Hippocampal formation (tissue), 2 donors: ENCODE data around the gene SOCS3.

Experiments used
- DNase-seq, 2 donors: peaks; one replicate each; lab custom pipeline; 2025; lab: John Stamatoyannopoulos, UW

The SOCS3 gene

GRCh38 chr17:78359997-78360370 lies at the start of gene SOCS3:
TSS of gene SOCS3 (minus strand) at chr17:78360077. CDS start at chr17:78359095, 982 bp downstream.
- DNase-seq: peak; percentile 55 to 84

DNA sequence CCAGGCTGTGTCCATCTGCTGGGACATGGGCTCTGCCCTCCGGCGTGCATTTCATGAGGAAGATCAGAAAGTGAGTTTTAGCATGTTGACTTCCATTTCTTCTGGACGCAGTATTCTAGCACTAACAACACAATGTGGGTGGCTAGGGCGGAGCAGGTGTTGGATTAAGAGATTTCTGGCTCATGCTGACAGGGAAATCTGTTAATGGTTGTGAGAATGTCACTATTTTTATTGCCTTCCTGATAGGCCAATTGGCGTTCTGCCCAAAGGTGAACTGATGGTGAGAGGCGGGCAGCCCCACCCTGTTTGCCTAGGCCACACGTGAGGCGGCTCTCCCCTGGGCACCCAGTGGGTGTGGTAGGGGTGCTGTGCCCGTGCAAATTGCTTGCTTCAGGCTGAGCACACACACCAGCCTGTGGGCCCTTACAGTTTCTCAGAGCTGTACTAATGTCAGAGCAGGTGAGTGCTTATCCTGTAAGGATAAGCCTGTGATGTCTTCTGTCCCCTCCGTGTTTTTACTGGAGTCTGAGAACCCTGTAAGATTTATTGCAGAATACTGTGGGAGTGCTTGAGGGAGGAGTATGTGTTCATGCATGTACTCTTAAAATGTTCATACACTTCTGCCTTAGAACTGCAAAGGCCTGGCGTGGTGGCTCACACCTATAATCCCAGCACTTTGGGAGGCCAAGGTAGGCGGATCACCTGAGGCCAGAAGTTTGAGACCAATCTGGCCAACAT lies 49.5 kb upstream of the SOCS3 start:
- no peak for DNase-seq

DNA sequence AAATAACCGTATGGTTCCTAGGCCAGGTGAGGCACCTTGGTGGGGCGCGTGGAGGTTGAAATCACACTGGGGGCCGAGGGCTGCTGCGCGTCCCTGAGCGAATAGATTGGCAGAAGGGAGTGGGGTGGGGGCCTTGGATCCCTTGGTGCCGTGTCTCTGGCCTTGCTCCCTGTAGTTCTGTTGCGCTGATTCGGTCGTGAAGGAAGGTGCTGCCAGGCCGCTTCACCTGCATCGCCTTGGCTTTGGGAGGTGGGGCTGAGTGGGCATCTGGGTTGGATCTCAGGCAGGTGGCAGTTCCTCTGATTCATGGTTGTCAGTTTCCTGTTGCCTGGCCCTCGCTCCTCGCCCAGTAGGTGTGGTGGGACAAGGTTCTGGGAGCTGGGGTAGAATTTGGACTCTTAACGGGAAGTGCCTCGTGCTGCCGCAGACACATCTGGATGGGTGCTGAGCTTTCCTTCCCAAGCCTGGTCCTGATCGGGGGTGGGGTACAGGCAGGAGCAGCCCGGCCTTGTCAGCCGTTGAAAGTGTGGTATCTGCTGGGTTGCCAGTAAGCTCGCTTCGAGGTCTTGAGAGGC lies 48.7 kb upstream of the SOCS3 start:
- no peak for DNase-seq

- no peak for DNase-seq
Measured at GRCh38 chr17:78407387-78408000, 47.6 kb upstream of the SOCS3 start.

- DNase-seq: no peak
Measured at GRCh38 chr17:78406920-78407319, 47.0 kb upstream of the SOCS3 start.

DNA sequence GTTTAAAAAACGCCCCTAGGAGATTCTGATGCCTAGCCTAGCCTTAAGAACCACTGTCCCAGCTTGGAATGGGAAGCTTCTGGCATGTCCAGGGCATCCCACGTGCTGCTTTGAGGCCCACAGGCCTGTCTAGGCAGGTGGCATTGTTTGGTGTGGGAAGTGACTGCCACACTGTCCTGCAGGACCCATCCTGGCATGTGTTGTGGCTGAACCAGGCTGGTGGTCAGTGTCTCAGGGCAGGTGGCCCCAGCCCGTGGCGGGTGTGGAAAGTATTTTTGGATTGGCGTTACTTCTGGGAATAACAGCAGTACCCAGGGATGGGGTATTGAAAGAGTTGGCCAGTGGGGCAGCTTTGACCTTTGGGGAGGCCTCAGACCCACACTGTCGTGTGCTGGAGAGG lies 46.5 kb upstream of the SOCS3 start:
- no peak for DNase-seq

GRCh38 chr17:78403822-78404221 lies 43.9 kb upstream of the SOCS3 start:
- no peak for DNase-seq

GRCh38 chr17:78401891-78402290 lies 42.0 kb upstream of the SOCS3 start:
- DNase-seq: no peak

DNA sequence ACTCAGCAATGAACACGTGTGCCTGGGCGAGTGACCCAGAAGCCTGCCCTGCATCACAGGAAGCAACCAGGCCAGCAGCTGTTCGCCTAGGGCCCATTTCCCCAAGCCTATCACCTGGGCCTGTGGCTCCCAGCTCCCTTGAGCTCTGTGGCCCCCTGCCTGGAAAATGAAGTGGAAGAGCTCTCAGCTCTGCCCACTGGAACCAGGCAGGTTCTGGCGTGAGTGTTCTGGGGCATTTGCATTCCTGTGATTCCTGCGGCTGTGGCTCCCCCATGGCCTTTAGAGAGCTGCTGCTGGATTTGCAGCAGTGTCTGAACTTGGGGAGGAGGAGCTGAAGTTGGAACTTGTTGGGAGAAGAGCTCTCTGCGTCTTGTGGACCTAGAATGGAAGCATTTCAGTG lies 41.4 kb upstream of the SOCS3 start:
- no peak for DNase-seq

DNA sequence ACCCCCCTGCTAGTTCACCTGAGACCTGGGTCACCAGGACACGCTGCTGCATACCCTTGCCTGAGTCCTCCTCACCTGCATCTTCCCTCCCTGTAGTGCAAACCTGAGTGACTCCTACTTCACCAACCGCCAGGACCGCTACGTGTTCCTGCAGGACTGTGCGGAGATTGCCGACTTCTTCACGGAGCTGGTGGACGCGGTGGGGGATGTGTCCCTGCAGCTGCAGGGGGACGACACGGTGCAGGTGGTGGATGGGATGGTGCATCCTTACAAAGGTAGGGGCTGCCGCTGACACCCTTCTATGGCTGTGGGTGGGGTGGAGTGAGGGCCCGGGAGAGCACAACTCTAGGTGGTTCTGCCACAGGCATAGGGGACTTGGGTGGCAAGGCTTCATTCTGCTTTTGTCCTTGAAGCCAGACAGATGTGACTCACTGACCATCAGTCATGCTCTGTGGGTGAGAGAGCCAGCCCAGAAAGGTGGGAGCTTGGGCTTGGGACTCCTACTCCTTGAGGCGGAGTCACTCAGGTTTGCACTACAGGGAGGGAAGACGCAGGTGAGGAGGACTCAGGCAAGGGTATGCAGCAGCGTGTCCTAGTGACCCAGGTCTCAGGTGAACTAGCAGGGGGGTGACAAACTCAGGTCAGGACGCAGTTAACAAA lies 40.8 kb upstream of the SOCS3 start:
- DNase-seq: no peak

GRCh38 chr17:78399693-78400144 lies 39.8 kb upstream of the SOCS3 start:
- no peak for DNase-seq

DNA sequence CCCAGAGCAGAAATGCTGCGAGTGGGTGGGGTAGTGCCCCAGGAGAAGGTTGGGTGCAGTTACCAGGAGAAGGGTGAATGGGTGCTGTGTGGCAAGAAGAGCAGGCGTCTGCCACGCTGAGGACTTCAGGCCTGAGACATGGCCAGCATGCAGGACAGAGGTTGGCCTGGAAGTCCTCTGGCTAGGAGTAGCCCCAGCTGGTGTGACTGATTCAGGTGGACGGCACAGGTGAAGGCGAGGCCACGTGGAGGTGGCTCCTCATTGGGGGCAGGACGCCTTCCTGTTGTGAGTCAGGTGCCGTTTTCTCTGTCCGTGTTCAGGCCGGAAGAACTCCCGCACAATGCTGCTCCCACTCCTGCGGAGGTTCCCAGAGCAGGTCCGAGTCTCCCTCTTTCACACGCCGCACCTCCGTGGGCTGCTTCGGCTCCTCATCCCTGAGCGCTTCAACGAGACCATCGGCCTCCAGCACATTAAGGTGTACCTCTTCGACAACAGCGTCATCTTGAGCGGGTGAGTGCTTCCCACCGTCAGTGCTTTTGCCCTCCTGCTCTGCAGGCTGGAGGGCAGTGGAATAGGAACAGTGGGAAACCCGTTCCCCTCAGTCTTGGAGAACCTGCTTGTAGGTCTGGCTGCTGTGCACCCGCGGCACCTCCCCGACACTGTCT lies 39.3 kb upstream of the SOCS3 start:
- no peak for DNase-seq

DNA sequence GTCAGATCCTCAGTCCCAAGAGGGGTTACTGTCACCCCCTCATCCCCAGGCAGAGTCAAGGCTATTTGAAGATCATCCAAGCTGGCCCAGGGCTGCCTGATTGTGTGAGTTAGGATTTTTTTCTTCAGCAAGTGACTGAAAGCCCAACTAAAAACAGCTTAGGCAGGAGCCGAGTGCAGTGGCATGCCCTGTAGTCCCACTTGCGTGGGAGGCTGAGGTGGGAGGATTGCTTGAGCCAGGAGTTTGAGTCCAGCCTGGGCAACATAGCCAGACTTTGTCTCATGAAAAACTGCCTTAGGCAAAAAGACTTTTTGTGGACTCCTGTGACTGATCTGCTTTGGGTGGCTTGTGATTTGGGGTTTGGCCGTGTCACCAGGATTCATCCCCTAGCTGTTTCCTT lies 38.5 kb upstream of the SOCS3 start:
- DNase-seq: no peak

GRCh38 chr17:78397681-78398101 lies 37.8 kb upstream of the SOCS3 start:
- no peak for DNase-seq

DNA sequence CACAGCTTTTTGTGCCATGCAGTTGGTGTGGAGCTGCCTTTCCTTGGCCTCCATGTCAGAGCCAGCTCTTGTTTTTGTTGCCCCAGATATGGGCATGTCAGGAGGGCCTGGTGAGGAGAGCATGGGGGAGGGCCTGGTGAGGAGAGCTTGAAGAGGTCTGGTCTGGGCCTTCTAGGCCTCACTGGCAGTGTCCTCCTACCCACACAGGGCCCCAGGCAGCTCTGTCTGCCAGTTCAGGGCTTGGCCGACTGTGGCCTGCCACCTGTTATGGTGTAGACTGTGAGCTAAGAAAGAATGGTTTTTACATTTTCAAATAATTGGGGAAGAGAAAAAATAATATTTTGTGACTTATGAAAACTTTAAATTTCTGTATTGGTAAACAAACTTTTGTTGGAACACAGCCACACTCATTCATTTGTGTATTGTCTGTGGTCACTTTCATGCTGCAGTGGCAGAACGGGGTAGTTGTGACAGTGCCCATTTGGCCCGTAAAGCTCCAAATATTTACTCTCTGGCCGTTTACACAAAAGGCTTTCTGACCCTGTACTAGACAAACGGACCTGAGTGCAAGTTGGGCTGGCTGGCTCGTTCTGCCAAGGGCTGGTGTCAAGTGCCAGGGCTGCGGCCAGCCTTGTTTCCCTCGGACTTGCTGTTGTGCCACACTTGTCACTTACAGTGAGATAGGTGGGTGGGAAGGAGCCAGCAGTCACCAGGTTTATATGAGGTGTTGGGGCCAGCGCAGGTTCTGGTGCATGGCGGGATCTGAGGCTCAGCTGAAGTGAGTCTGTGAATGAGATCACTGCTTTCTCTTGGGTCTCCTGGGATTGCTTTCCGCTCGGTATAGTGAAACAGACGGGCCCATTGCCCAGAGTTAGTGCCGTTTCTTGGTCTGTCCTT lies 36.8 kb upstream of the SOCS3 start:
- no peak for DNase-seq

GRCh38 chr17:78395155-78395554 lies 35.3 kb upstream of the SOCS3 start:
- DNase-seq: no peak

DNA sequence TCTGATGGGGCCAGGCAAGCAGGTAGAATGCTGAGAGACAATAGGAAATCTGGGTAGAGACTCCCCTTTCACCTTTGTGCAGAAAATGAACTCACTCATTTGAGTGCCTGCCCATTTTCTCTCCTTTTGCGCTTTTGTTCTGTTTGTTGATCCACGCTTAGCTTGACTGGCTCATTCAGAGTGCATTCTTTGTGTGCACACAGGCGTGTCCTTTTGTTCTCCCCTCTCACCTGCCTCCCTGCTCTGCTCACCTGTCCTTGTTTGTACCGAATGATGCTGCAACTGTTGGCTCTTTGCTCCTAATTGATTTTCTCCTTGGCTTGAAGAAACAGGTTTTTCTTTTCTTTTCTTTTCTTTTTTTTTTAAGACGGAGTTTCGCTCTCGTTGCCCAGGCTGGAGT lies 34.3 kb upstream of the SOCS3 start:
- no peak for DNase-seq

DNA sequence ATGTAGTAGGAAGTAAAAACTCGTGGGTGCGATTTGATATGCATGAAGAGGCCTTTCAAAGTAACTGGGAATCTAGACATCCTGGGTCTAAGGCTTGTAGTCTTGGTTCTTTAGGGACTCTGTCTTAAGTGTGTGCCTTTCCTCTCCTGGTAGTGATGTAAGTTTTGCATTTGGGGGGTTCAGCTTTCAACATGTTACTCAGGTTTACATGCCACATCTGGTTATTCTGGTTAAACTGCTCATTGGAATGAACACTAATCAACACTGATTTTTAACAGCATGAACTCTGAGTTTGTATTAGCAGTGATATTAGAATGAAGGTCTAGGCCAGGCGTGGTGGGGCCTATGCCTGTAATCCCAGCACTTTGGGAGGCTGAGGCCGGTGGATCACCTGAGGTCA lies 33.7 kb upstream of the SOCS3 start:
- DNase-seq: no peak

DNA sequence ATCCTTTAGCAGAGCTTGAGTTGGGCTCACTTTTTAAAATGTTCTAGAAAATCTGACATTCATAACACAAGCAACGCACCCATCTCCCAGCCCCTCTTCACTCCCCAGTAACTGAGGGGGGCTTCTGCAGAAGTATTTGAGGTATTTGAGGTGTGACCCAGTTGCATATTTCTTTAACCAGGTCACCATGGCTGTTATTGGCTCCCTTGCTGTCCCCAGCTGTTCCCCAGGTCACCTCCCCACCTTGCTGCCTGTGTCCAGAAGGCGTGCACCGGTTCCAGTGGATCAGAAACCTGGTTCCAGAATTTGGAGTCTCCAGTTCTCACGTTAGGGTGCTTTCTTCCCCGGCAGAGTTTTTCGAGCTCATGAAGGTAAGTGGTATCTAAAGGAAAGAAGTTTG lies 32.4 kb upstream of the SOCS3 start:
- no peak for DNase-seq

DNA sequence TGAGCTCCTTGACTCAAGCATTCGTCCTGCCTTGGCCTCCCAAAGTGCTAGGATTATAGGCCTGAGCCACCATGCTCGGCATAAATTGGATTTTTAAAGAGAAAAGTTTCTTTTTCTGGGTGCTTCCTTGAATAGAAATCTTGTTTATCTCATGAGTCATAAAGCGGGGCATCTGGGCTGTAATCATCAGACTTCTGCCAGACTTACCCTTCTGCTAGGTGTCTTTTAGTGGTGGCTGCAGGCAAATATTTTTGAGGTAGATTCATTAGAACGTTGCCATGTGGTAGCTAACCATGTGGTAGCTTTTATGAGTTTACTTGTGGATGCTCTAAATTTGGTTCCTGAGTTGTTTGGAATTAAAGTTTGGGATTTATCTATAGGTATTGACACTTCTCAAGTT lies 32.0 kb upstream of the SOCS3 start:
- DNase-seq: no peak

- DNase-seq: no peak
Measured at GRCh38 chr17:78391051-78391431, 31.2 kb upstream of the SOCS3 start.
